ENCODE results near the gene NCOA1.

- TF ChIP-seq CTCF (IDR thresholded peaks at IDR 0.05) (no peak), POLR2A (IDR thresholded peaks at IDR 0.05) (no peak)
These were observed 292.6 kb downstream of the NCOA1 start for GRCh38 chr2:24783641-24784040.
